GM19452 (cell line): ENCODE data around the gene EXOC6B.
"Not testable (repeated sequence)": the region's sequence is repeated elsewhere in the genome, so short reads cannot be mapped to it uniquely, and the experiment has no call there.

Experiments
- ATAC-seq: cut with Tn5 transposase; IDR thresholded peaks from one replicate; pipeline ENCODE4 v1.9.1; 2021; ENCODE audit not compliant: unreplicated experiment

The EXOC6B gene

GRCh38 chr2:72619626-72620025 lies 206.2 kb downstream of the EXOC6B start:
- no peak for ATAC-seq

- no peak for ATAC-seq
Measured at GRCh38 chr2:72613931-72614330, 211.9 kb downstream of the EXOC6B start.

DNA sequence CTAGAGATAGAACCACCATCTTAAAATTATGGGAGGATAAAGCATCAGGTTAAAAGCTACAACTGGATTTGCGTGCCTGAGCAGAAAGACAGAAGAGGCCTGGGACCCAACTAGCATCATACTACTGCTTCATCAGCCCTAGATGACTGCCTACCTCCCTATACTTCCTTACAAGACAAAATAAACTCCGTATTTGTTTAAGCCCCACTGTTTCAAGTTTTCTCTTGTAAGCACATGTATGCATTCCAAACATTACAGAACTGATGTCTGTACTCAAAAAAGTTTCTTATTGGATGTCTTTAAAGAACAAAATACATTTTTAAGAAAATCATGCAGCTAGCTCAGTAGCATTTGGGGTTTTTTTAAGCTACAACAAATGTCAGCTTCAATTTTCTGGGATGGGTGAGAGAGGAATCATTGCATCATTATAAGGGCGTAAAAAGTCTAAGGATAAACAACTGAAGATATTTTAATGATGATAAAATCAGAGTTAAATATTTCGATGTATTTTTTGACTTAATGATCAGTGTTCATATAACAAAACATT lies 213.1 kb downstream of the EXOC6B start:
- ATAC-seq, result no peak

GRCh38 chr2:72607189-72607588 lies 218.6 kb downstream of the EXOC6B start:
- ATAC-seq, result no peak

GRCh38 chr2:72605836-72606442 lies 219.9 kb downstream of the EXOC6B start:
- ATAC-seq, result no peak

DNA sequence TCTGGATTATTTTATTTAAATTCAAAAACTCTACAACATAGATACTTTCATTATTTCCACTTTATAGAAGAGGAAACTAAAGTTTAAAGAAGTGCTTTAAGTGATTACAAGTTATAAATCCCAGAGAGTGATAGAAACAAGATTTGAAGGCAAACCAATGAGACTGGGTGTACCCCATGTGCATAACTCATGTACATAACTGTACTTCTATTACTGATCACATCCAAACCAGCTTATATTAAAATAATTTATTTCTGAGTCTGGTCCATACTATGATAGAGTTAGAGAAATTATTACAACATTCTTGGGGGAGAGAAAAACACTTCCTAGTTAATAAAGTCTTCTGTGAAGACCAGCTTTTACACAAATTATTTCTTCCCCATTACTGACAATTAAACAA lies 221.4 kb downstream of the EXOC6B start:
- no peak for ATAC-seq

GRCh38 chr2:72603481-72603880 lies 222.4 kb downstream of the EXOC6B start:
- no peak for ATAC-seq

GRCh38 chr2:72602711-72603110 lies 223.1 kb downstream of the EXOC6B start:
- ATAC-seq, result no peak

DNA sequence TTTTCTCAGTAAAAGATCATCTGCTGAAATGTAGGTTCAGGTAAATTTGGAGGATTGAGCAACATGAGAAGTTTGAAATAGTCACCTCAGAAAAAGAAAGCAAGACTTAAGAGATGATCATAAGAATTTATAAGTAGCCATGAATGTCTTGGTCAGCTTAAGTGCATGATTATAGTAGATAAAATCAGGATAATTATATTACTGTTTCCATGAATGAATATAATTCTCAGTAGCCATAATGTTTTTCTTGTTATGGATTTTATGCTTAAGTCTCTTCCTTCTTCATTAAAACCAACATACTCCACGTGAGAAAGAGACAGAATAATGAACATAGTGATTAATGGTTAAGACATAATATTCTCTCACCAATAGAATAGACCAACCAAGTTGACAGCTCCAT lies 223.7 kb downstream of the EXOC6B start:
- ATAC-seq, result no peak

GRCh38 chr2:72583836-72584235 lies 242.0 kb downstream of the EXOC6B start:
- not testable (repeated sequence) for ATAC-seq

DNA sequence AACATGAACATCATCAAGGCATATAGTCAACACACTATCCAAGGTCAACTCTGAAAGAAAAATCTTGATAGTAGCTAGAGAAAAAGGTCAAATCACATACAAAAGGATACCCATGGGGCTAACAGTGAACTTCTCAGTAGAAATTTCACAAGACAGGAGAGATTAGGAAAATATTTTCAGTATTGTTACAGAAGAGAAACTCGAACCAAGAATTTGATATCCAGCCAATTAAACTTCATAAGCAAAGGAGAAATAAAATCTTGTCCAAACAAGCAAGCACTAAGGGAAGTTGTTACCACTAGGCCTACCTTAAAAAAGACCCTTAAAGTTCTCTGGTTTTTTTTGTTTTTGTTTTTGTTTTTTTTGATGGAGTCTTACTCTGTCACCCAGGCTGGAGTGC lies 242.5 kb downstream of the EXOC6B start:
- no peak for ATAC-seq

DNA sequence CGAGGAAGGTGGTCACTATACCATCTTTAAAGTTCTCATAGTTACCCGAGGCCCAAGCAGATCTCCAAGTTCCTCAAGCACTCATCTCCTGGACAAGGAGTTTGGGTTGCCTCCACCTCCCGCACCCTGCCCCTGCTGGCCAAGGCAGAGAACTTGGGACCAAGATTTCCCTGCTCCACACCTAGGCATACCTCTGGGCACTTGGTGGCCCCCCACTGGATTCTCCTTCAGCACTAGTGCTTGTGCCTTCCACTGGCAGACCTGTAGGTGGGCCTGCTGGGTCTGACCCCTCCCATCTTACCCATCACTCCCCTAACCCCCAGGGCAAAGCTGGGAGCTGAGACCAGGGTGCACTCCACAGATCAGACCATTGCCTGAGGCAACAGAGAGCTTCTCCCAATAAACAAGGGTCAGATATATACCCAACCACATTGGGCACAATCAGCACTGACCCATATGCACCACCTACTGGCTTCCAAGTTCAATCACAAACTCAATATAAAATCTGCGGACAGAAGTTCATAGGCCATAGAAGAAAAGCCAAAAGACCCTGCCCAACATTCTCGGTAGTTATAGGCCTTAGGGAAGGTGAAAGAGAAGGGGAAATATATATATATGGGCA lies 244.2 kb downstream of the EXOC6B start:
- no peak for ATAC-seq

GRCh38 chr2:72579591-72580180 lies 246.1 kb downstream of the EXOC6B start:
- no peak for ATAC-seq

- ATAC-seq, result no peak
Measured at GRCh38 chr2:72576861-72577260, 249.0 kb downstream of the EXOC6B start.

DNA sequence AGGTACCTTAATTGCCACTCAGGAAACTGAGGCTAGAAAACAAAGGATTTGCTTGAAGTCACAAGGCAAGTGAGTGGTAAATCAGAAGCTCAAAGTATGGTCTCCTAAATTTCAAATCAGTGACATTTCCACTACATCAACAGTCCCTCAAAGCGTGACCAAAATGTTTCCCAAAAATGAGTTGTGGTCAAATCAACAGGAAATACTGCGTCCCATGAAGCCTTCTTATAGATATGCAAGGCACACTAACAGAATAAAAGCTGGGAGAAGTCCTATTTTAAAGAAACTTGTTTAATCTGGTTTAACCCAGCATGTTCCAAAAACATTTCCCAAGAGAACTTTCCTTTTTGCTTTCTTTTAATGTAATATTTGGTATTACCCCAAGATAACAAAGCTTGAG lies 249.4 kb downstream of the EXOC6B start:
- ATAC-seq, result no peak

DNA sequence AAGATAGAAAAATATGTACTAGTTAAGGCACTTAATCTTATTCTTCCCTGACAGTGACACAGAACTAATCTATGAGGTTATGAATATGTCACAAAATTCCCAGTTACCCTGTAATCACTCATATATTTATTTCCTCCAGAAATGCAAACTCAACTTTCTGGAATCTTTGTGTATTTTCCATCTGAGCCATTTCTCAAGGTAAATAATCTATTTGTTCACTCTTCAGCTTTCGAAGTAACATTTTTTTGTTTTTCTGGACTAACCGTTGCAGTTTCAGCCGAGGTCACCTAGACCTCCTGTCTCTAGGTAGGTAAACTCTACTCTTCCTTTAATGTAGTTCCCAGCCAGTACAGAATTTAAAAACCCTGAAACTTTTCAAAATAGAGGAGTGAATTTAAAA lies 250.9 kb downstream of the EXOC6B start:
- no peak for ATAC-seq

- ATAC-seq, result no peak
Measured at GRCh38 chr2:72573232-72573631, 252.6 kb downstream of the EXOC6B start.

- no peak for ATAC-seq
Measured at GRCh38 chr2:72572501-72572900, 253.3 kb downstream of the EXOC6B start.

- no peak for ATAC-seq
Measured at GRCh38 chr2:72570413-72570812, 255.4 kb downstream of the EXOC6B start.

DNA sequence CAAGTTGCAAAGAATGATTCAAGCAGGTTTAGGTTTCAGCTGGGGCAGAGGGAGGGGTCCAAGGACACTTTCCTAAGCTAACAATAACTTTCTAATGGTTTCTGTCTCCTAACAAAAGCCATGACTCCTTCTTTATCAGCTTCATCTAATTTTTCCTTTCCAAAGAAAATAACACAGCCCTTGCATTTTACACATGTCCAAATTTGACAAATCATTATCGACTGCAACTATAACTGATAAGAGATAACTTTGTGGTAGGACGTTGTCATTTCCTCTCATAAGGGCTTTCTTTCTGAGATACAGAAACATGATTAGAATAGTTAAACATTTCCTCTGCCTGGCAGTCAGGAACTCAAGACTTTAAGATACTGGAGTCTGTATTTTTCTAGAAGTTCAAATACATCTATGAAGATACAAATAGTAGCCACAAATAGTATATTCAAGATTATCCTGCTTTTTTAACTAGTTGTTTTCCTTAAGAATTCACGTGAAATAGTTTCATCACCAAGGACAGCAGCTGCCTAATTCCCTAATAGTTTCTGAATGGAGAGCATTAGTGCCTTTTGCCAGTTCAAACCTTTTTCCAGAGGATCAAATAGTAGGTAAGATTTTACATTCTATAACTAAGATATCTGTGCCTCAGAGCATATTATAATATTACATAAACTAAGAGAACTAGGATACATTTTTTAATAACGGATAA lies 263.2 kb downstream of the EXOC6B start:
- ATAC-seq, result no peak

GRCh38 chr2:72561621-72562318 lies 264.1 kb downstream of the EXOC6B start:
- ATAC-seq, result no peak
